Embryonic facial prominence (tissue), 1 donor: ENCODE results near the gene KAT7.
A peak's percentile ranks its signal among the peaks of the same experiment; 100 is the strongest.

Source experiments
- DNase-seq: peaks from one replicate; pipeline ENCODE4 v3.0.0-alpha.2; 2016; ENCODE audit errors: extremely low spot score

Gene KAT7

DNA sequence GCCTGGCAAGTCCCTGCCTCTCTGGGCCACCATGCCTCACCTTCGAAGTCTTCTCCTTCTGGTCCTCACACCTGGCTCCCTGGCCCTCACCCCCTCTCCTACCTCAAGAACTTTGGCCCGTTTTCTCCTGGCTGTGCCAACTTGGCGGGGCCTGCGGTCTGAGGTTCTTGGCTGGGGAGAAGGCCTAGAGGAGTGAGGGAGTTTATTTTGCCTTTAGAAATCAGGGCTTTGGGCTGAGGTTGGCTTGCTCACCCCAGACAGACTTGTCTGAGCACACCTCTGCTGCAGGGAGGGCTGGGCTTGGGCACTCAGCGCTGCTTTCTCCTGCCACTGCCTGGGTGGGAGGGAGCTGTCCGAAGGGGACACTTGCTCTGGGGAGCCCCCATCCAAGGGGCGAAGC, 82.7 kb downstream of the KAT7 start:
- DNase-seq: no peak

DNA sequence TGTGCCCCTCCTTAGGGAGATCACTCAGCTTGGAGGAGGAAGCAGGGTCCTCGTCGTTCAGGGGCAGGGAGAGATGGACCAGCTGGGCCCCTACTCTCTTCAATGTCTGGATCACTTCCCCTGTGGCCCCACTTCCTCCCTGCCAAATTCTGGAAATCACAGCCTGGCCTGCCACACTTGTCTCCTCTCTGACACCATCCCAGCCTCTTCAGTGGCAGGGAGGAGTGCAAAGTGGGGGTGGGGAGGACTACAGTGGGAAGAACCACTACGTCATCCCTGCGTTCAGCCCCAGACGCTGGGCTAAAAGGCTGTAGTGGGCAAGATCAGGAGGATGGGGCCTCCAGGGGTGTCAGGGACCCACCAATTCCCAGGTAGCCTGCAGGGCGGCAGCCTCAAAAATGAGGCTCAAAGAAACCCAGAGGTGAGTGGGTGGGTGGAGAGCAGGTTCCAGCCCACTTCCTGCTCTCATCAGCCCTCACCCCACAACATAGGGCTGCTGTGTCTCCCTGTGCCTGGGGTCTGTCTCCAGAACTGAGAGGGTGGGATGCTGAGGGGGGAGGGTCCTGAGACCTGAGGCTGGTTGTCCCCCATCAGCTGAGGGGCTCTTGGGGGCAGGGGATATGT, 84.4 kb downstream of the KAT7 start:
- DNase-seq: no peak

DNA sequence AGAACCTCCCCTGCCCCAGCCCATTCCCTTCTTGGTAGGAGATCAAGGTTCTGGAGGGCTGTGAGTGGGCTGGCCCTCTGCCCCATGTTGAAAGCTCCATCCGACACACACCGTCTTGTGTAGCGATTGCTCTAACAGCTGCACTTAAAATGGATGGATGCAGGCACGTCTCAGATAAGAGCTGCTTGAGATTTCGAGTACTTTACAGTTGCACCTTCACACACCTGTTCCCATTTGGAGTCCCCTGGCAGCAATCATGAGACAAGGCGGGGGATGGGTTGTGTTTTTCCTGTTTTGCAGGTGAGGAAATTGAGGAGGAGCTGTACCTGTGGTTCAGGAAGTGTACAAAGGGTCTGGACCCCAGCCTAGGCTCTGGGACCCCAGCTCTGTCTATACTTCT, 85.0 kb downstream of the KAT7 start:
- no peak for DNase-seq

DNA sequence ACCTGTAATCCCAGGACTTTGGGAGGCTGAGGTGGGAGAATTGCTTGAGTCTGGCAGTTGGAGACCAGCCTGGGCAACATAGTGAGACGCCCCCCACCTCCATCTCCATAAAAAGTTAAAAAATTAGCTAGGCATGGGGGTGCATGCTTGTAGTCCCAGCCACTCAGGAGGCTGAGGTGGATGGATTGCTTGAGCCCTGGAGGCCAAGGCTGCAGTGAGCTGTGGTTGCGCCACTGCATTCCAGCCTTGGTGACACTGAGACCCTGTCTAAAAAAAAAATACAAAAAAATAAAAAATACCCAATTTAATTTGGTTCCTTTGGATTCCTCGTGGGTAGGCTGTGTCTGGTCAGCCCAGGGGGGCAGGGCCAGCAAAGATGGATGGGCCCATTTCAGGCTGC, 85.4 kb downstream of the KAT7 start:
- DNase-seq: no peak

DNA sequence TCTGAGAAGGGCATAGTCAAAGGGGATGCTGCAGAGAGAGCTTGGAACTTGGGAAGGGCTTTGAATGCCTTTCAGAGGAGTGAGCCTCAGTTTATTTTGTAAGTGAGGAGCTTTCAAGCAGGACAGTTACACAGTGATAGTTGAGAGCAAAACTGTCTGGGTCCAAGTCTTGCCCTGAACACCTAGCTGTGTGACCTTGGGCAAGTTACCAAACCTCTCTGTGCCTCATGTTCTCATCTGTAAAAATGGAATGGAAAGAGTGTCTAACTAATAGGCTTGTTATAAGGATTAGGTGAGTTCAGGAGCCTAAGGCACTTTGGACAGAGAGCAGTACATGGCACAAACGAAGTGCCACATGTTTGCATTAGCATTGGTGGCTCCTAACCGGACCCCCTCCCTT, 86.4 kb downstream of the KAT7 start:
- DNase-seq: no peak

DNA sequence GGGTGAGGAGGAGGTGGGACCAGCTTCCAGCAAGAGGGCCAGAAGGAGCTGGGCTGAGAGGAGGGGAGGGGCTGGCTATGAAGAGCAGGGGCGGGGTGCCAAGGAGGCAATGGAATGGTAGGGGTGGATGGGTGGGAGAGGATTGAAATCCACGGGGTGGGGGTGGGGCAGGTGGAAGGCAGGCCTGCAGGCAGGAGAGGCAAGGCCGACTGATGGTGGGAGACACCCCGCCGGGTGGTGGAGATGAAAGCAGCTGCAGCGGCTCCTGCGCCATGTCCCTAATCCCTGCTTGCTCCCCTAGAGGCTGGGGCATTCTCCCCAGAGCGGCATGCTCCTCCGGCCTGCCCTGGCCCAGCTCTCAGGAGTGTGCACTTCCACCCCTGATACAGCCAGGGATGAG, 87.2 kb downstream of the KAT7 start:
- no peak for DNase-seq

DNA sequence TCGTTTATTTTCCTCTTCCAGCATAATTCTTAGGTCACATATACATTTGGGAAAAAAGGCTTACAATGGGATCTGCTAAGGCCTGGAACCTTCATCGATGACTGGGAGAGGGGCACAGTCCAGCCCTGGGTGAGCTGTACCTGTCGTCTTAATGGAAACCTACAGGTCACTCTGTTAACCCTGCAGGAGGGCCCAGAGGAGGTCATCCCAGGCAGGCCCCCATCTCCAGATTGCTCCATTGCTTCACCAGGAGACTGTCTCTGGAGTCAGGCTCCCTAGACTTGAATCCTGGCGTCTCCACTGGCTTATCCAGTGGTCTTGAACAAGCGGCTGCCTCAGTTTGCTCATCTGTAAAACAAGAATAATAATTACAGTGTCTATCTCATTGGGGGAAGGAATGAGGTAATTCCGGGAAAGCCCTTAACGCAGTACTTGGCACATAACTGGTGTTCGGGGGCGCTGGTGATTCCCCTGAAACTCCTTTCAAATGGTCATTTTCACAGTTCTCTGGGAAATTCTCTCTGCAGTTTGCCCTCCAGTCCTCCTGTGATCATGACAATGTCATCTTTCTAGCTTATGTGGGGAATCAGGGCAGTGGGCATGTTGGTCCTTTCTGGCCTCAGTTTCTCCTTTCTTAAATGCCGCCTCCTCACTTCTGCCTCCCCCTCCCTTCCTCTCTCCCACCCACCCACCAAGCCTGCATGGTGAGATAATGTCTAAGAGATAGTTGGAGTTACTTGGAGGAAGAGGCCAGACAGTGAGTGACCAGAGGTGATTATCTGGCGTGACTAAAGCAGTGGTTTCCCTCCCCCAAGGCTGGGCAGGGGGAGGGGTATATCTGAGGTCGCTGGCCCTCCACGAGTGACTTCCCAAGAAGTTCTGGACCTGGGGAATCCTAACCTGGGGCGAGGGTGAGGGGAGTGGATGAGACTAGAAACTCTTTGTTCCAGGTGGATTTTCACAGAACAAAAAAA, 90.7 kb downstream of the KAT7 start:
- no peak for DNase-seq

DNA sequence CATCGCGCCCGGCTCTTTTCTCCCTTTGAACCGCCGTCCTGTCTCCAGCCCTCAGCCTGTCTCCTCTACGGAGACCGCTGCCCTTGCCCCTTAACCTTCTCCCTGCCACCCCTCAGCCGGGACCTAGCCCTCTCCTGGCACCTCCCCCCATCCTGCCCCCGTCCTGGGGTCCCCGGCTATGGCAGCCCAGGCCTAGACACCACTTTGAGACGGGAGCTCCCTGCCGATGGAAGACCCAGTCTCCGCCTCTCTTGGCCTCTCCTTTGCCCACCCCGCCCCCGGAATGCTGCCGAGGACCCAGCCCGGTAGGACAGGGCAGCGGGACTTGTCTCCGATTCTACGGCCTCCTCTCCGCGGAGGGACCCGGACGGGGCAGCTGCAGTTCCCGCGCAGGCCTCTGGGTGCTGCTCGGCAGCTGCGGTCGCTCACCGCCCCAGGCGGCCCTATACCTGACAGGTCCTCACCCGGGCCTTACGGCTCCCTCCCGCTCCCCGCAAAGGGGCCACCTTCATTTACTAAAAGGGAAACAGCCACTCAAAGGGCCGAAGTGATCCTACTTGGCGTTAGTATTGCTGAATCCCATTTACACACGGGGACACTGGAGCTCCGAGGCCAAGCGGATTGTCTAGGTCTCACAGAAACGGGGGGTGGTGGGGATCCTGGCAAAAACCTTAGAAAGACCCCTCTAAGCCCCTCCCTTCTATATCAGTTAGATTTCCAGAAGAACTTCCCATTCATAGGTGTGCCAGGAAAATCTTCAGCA, 92.0 kb downstream of the KAT7 start:
- DNase-seq: peak; percentile 44

DNA sequence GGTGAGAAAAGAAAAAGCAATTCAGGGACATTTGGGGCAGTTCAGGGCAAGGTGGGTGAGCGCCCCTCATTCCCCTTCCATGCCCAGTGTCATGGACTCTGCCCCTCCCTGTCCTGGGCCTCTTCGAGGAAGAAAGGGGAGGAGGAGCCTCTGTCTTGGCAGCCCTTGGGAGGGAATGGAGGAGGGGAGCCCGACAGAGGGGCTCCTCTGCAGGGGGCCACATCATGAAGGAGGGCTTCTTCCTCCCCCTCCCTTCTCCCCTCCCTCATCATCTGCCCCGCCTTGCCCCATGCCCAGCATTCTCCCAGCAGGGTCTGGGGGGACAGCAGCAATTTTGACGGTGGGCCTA, 92.5 kb downstream of the KAT7 start:
- DNase-seq: no peak

DNA sequence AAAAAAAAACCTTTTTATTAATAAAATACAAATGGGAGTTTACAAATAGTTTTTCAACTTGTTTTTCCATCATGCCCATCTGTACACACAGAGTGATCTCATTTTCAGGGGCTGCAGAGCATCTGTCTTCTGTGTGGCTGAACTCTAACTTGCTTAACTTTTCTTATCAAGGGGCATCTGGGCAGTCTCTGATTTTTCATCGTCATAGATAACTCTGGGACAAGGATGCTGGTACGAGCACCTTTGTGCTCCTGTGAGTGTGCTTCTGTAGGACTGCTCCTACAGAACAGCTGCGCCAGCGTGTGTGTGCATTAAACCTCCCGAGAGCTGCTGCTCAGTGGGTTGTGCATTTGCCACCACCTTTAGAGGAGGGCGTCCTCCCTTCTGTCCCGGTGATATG, 94.0 kb downstream of the KAT7 start:
- no peak for DNase-seq
